SIG-M5 treated with dmso at 0.1 percent for 504 hours (cell line): ENCODE measurements around the gene NEMF.
"Not testable (repeated sequence)": the region's sequence is repeated elsewhere in the genome, so short reads cannot be mapped to it uniquely, and the experiment has no call there.

Source experiments
- DNase-seq: peaks from one replicate; lab custom pipeline; 2025; ENCODE audit not compliant: unreplicated experiment; lab: John Stamatoyannopoulos, UW

NEMF gene

GRCh38 chr14:49852301-49853157, at the start of gene NEMF:
TSS of gene NEMF (minus strand) at chr14:49852788. CDS start at chr14:49852753, 35 bp downstream.
- DNase-seq = peak; percentile 89

GRCh38 chr14:49900973-49901372, 48.4 kb upstream of the NEMF start:
- no peak for DNase-seq

GRCh38 chr14:49898485-49898884, 45.9 kb upstream of the NEMF start:
- no peak for DNase-seq

- peak; percentile 26 for DNase-seq
Measured at GRCh38 chr14:49897965-49898364, 45.4 kb upstream of the NEMF start.

GRCh38 chr14:49897414-49897813, 44.8 kb upstream of the NEMF start:
- DNase-seq = no peak

- no peak for DNase-seq
Measured at GRCh38 chr14:49896966-49897365, 44.4 kb upstream of the NEMF start.

- not testable (repeated sequence) for DNase-seq
Measured at GRCh38 chr14:49896272-49896671, 43.7 kb upstream of the NEMF start.

- peak; percentile 36 for DNase-seq
Measured at GRCh38 chr14:49895480-49895879, 42.9 kb upstream of the NEMF start.

- DNase-seq = peak; percentile 40
Measured at GRCh38 chr14:49894214-49895107, 41.9 kb upstream of the NEMF start.

- peak; percentile 36 for DNase-seq
Measured at GRCh38 chr14:49893309-49894213, 41.0 kb upstream of the NEMF start.

- peak; percentile 95 for DNase-seq
Measured at GRCh38 chr14:49892636-49893308, 40.2 kb upstream of the NEMF start, which contains the start of gene ARF6. TSS of gene ARF6 (plus strand) at chr14:49893082. CDS start at chr14:49893737, 655 bp downstream.

- DNase-seq = peak; percentile 88
Measured at GRCh38 chr14:49892301-49892635, 39.7 kb upstream of the NEMF start.

- no peak for DNase-seq
Measured at GRCh38 chr14:49888293-49888692, 35.7 kb upstream of the NEMF start.

- DNase-seq = no peak
Measured at GRCh38 chr14:49886523-49886922, 33.9 kb upstream of the NEMF start.

- no peak for DNase-seq
Measured at GRCh38 chr14:49882826-49883694, 30.5 kb upstream of the NEMF start.

GRCh38 chr14:49881350-49882001, 28.9 kb upstream of the NEMF start:
- DNase-seq = no peak

- no peak for DNase-seq
Measured at GRCh38 chr14:49880267-49881064, 27.9 kb upstream of the NEMF start.

- DNase-seq = peak; percentile 84
Measured at GRCh38 chr14:49879646-49880204, 27.1 kb upstream of the NEMF start.
